ENCODE data around the gene HOXC4.

Gene HOXC4

GRCh38 chr12:54053751-54054741 lies at the start of gene HOXC4:
Gene HOXC4 (plus strand): TSS chr12:54053835. CDS start chr12:54053923, 88 bp downstream.
- DNase-seq: no peak

GRCh38 chr12:54004063-54004840 lies 49.4 kb upstream of the HOXC4 start:
- no peak for DNase-seq

- peak; percentile 28 for DNase-seq
These were observed 48.6 kb upstream of the HOXC4 start for GRCh38 chr12:54004841-54005530.

GRCh38 chr12:54005531-54005852 lies 48.1 kb upstream of the HOXC4 start:
- DNase-seq: no peak

- DNase-seq: peak; percentile 53
These were observed 47.6 kb upstream of the HOXC4 start for GRCh38 chr12:54005853-54006558.

GRCh38 chr12:54006559-54007220 lies 46.9 kb upstream of the HOXC4 start:
- DNase-seq: no peak

GRCh38 chr12:54007538-54008259 lies 45.9 kb upstream of the HOXC4 start:
- DNase-seq: no peak

GRCh38 chr12:54008260-54008552 lies 45.4 kb upstream of the HOXC4 start:
- no peak for DNase-seq

GRCh38 chr12:54009171-54010052 lies 44.2 kb upstream of the HOXC4 start:
- no peak for DNase-seq

- no peak for DNase-seq
These were observed 43.3 kb upstream of the HOXC4 start for GRCh38 chr12:54010053-54010971.

GRCh38 chr12:54010972-54011664 lies 42.5 kb upstream of the HOXC4 start:
- no peak for DNase-seq

GRCh38 chr12:54011665-54012532 lies 41.7 kb upstream of the HOXC4 start:
- DNase-seq: no peak

GRCh38 chr12:54012631-54013409 lies 40.8 kb upstream of the HOXC4 start:
- no peak for DNase-seq

GRCh38 chr12:54014377-54015017 lies 39.1 kb upstream of the HOXC4 start:
- DNase-seq: no peak

GRCh38 chr12:54015018-54015931 lies 38.4 kb upstream of the HOXC4 start:
- DNase-seq: no peak

Data from SHP77 treated with DMSO at 0.1 percent for 48 hours (cell line).